Endodermal cell (in vitro differentiated cells): ENCODE results near the gene BLVRA. TPM values are rescaled to one million over a fixed set of nuclear protein-coding genes. Genes with fewer than 3 reads are reported as not detected.

Experiments used
- DNase-seq: peaks from one replicate; pipeline ENCODE4 v3.0.0-alpha.2; 2017
- H3K27ac ChIP-seq: 2 replicates; pipeline ENCODE4 v1.5.1; 2013; ENCODE audit warnings: mild to moderate bottlenecking, low read depth, low read length, moderate library complexity
- H3K27me3 ChIP-seq: 2 replicates; pipeline ENCODE4 v1.6.1; 2013; ENCODE audit warnings: mild to moderate bottlenecking, low read length, moderate library complexity; ENCODE audit not compliant: insufficient read depth, control insufficient read depth, poor library complexity, severe bottlenecking
- H3K36me3 ChIP-seq: 2 replicates; pipeline ENCODE4 v1.7.0; 2013; ENCODE audit warnings: mild to moderate bottlenecking, low read length, moderate library complexity; ENCODE audit not compliant: control insufficient read depth, insufficient read depth
- H3K4me1 ChIP-seq: one replicate; pipeline ENCODE4 v1.7.0; 2013; ENCODE audit warnings: low read length; ENCODE audit not compliant: control insufficient read depth, insufficient read depth
- H3K4me3 ChIP-seq: 2 replicates; pipeline ENCODE4 v1.5.1; 2013; ENCODE audit warnings: mild to moderate bottlenecking, low read length, moderate library complexity
- H3K9ac ChIP-seq: 2 replicates; pipeline ENCODE4 v1.6.1; 2013; ENCODE audit warnings: mild to moderate bottlenecking, low read length, moderate library complexity; ENCODE audit not compliant: poor library complexity, severe bottlenecking; ENCODE audit errors: extremely low read depth
- H3K9me3 ChIP-seq: 2 replicates; pipeline ENCODE4 v1.6.1; 2013; ENCODE audit warnings: mild to moderate bottlenecking, low read length, moderate library complexity; ENCODE audit not compliant: control insufficient read depth
- H3K27ac Mint-ChIP-seq: 2 replicates; pipeline ENCODE4 v1.8.0; 2020; ENCODE audit warnings: mixed read lengths
- H3K27me3 Mint-ChIP-seq: 2 replicates; pipeline ENCODE4 v1.8.0; 2021; ENCODE audit warnings: mild to moderate bottlenecking, mixed read lengths; ENCODE audit not compliant: insufficient read depth
- H3K36me3 Mint-ChIP-seq: 2 replicates; pipeline ENCODE4 v1.8.0; 2020; ENCODE audit warnings: low read depth, mixed read lengths
- H3K4me1 Mint-ChIP-seq: 2 replicates; pipeline ENCODE4 v1.8.0; 2020; ENCODE audit warnings: mixed read lengths
- H3K4me3 Mint-ChIP-seq: 2 replicates; pipeline ENCODE4 v1.8.0; 2020; ENCODE audit warnings: mild to moderate bottlenecking, moderate library complexity, mixed read lengths
- H3K9me3 Mint-ChIP-seq: 2 replicates; pipeline ENCODE4 v1.8.0; 2020; ENCODE audit warnings: mild to moderate bottlenecking, mixed read lengths
- CTCF ChIP-seq: fragments of 200-600 bp; sonication (generic); conservative IDR thresholded peaks from 2 replicates; pipeline ENCODE4 v1.5.0; 2021; ENCODE audit warnings: antibody characterized with exemption, mild to moderate bottlenecking
- WGBS, 2 experiments: methylation state at CpG; one replicate each; pipeline versions ENCODE4 v1.1.5 to v1.1.7; 2013; ENCODE audit warnings: missing lambda C conversion rate in 2 of 2, mixed read lengths in 1 of 2; ENCODE audit not compliant: insufficient coverage in 1 of 2, insufficient read length in 1 of 2; 5-methylcytosine and 5-hydroxymethylcytosine counted together
- total RNA-seq, 2 donors: library from RNA; stranded (reverse); fragmentation: NEBNext Ultra II Directional in 1 of 2; extraction: Animal tissue kit (Norgen Biotek cat#: 25700) in 1 of 2; gene quantifications; 2 replicates in 1 of 2; 3 replicates in 1 of 2; pipeline ENCODE4 v1.2.1, GENCODE V29; 2021

BLVRA gene
- total RNA-seq, 2 donors from 2014 or later = 32.0 to 41.2 TPM

- Histone ChIP-seq H3K4me1 (no peaks in the 10 kb centered on the region), H3K27ac (no peak overlapping the region), H3K4me3 (no peak overlapping the region), H3K36me3 (peaks cover 6% of the 10 kb centered on the region), H3K9me3 (peaks cover 20% of the 10 kb centered on the region), H3K27me3 (no peaks in the 10 kb centered on the region), H3K9ac (no peak overlapping the region)
- Mint-ChIP-seq H3K27me3 (no peaks in the 10 kb centered on the region), H3K27ac (no peak overlapping the region), H3K9me3 (peaks cover 27% of the 10 kb centered on the region), H3K4me1 (no peaks in the 10 kb centered on the region), H3K4me3 (no peak overlapping the region), H3K36me3 (peaks cover 44% of the 10 kb centered on the region)
- 93 to 100% methylated on average over 2 of the region's 2 CpGs for WGBS, 2 experiments
- DNase-seq = no peak
- no peak for TF ChIP-seq CTCF
These were observed 41.9 kb upstream of the BLVRA start for GRCh38 chr7:43716598-43716997.

DNA sequence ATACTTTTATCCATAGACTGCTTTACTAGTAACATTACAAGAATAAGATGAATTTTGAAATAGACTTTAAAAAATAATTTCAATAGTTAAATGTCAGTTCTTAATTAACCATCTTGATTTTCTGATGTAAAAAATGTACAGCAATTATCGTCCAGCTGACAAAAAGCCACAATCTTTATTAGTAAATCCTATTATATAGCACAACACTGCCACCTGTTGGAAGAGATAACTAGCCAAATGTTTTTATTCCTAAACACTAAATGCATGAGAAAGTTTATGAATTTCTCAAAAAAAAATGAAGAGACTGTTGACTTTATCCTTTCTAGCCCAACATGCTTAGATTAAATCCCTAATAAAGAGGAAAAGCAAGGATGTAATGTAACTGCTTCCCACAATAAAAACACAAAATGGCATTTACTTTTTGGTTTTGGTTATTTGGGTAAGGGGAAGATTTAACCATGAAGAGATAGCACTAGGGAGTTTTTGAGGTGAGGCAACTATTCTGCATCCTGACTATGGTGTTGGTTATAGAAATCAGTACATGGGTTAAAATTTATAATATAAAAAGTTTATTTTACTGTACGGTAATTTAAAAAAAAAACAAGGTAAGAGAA, 37.2 kb upstream of the BLVRA start:
- Histone ChIP-seq H3K9ac (no peak overlapping the region), H3K27me3 (no peaks in the 10 kb centered on the region), H3K36me3 (peaks cover 2% of the 10 kb centered on the region), H3K4me1 (no peaks in the 10 kb centered on the region), H3K27ac (no peak overlapping the region), H3K9me3 (peaks cover 13% of the 10 kb centered on the region), H3K4me3 (no peak overlapping the region)
- Mint-ChIP-seq H3K27me3 (no peaks in the 10 kb centered on the region), H3K36me3 (peaks cover 38% of the 10 kb centered on the region), H3K4me3 (no peak overlapping the region), H3K27ac (no peak overlapping the region), H3K9me3 (peaks cover 17% of the 10 kb centered on the region), H3K4me1 (peaks cover 3% of the 10 kb centered on the region)
- no peak for DNase-seq
- WGBS, 2 experiments = 94% methylated on average over 2 of the region's 2 CpGs; no CpG with 5 or more reads in 1 of the 2 experiments
- TF ChIP-seq CTCF = peak; percentile 86

DNA sequence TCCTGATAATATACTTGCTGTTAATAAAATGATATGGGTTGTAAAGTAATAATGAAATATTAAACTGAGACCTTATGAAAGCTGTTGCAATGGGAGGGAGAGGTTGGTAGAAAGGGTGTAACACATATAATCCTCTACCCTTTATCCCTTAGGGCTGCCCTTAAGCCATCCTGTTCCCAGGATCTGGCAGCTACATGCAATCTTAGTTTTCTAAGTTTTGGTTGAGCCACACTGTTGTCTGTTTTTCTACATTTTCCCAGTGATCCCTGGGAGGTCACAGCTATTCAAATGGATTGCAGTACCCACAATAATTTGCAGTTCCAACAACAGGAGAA, 35.5 kb upstream of the BLVRA start:
- H3K36me3 Mint-ChIP-seq = peaks cover 29% of the 10 kb centered on the region
- DNase-seq = no peak
- no peaks in the 10 kb centered on the region for H3K27me3 ChIP-seq
- H3K36me3 ChIP-seq = peaks cover 7% of the 10 kb centered on the region
- H3K27me3 Mint-ChIP-seq = no peaks in the 10 kb centered on the region
- no peak overlapping the region for H3K4me3 Mint-ChIP-seq
- H3K9me3 Mint-ChIP-seq = no peaks in the 10 kb centered on the region
- peaks cover 3% of the 10 kb centered on the region for H3K4me1 Mint-ChIP-seq
- no peak for TF ChIP-seq CTCF
- H3K9ac ChIP-seq = no peak overlapping the region
- H3K27ac ChIP-seq = no peak overlapping the region
- H3K4me1 ChIP-seq = no peaks in the 10 kb centered on the region
- no peak overlapping the region for H3K4me3 ChIP-seq
- H3K27ac Mint-ChIP-seq = no peak overlapping the region
- H3K9me3 ChIP-seq = no peaks in the 10 kb centered on the region
